ENCODE data around the gene TFIP11. TPM values are rescaled to one million over a fixed set of nuclear protein-coding genes. Genes with fewer than 3 reads are reported as not detected.

TFIP11 gene
- total RNA-seq, 1 experiment from 2014 or later, result 39.8 TPM

GRCh38 chr22:26464312-26464711, 48.0 kb downstream of the TFIP11 start:
- no TSS peak for BruUV-seq (replicated peaks)
- TF ChIP-seq CTCF (IDR thresholded peaks at IDR 0.05; ENCODE audit: unreplicated experiment), result no peak

GRCh38 chr22:26463688-26464087, 48.6 kb downstream of the TFIP11 start:
- CTCF ChIA-PET, result no interaction called here
- no peak overlapping the region for H3K27ac Mint-ChIP-seq (ENCODE audit: unreplicated experiment)

More at GRCh38 chr22:26464312-26464711, 48.0 kb downstream of the TFIP11 start:
- Mint-ChIP-seq H3K4me3 (ENCODE audit: low read depth, unreplicated experiment) (no peak overlapping the region), H3K9me3 (ENCODE audit: low read depth, unreplicated experiment) (no peaks in the 10 kb centered on the region), H3K4me1 (ENCODE audit: low read depth, unreplicated experiment) (no peaks in the 10 kb centered on the region), H3K36me3 (ENCODE audit: insufficient read depth, unreplicated experiment) (peaks cover 51% of the 10 kb centered on the region), H3K27ac (ENCODE audit: unreplicated experiment) (no peak overlapping the region), H3K27me3 (ENCODE audit: unreplicated experiment) (no peaks in the 10 kb centered on the region)
- intact Hi-C loops (cut with micrococcal nuclease; ENCODE audit: unreplicated experiment), result loop anchor here (10.0 kb wide), 1 partner anchor 100 kb away; no protein-coding TSS in a partner anchor
- no peak for DNase-seq
- CTCF ChIA-PET, result no interaction called here

GRCh38 chr22:26463101-26463661, 49.1 kb downstream of the TFIP11 start:
- H3K27ac Mint-ChIP-seq (ENCODE audit: unreplicated experiment), result no peak overlapping the region
- H3K9me3 Mint-ChIP-seq (ENCODE audit: low read depth, unreplicated experiment), result no peaks in the 10 kb centered on the region
- peaks cover 40% of the 10 kb centered on the region for H3K36me3 Mint-ChIP-seq (ENCODE audit: insufficient read depth, unreplicated experiment)
- CTCF ChIA-PET, result interaction anchor here (1.2 to 2.6 kb wide), 2 partner anchors 8 to 65 kb away, joined by 3 to 11 read pairs; no protein-coding TSS in a partner anchor
- intact Hi-C loops (cut with micrococcal nuclease; ENCODE audit: unreplicated experiment), result loop anchor here (10.0 kb wide), 1 partner anchor 98 kb away; no protein-coding TSS in a partner anchor
- no peaks in the 10 kb centered on the region for H3K27me3 Mint-ChIP-seq (ENCODE audit: unreplicated experiment)
- BruUV-seq (replicated peaks), result no TSS peak
- no peak for TF ChIP-seq CTCF (IDR thresholded peaks at IDR 0.05; ENCODE audit: unreplicated experiment)
- no peaks in the 10 kb centered on the region for H3K4me1 Mint-ChIP-seq (ENCODE audit: low read depth, unreplicated experiment)
- no peak overlapping the region for H3K4me3 Mint-ChIP-seq (ENCODE audit: low read depth, unreplicated experiment)
- no peak for DNase-seq

More at GRCh38 chr22:26463688-26464087, 48.6 kb downstream of the TFIP11 start:
- Mint-ChIP-seq H3K36me3 (ENCODE audit: insufficient read depth, unreplicated experiment) (peaks cover 45% of the 10 kb centered on the region), H3K9me3 (ENCODE audit: low read depth, unreplicated experiment) (no peaks in the 10 kb centered on the region), H3K4me3 (ENCODE audit: low read depth, unreplicated experiment) (no peak overlapping the region), H3K27me3 (ENCODE audit: unreplicated experiment) (no peaks in the 10 kb centered on the region), H3K4me1 (ENCODE audit: low read depth, unreplicated experiment) (no peaks in the 10 kb centered on the region)
- BruUV-seq (replicated peaks), result no TSS peak
- TF ChIP-seq CTCF (IDR thresholded peaks at IDR 0.05; ENCODE audit: unreplicated experiment), result no peak
- DNase-seq, result no peak
- intact Hi-C loops (cut with micrococcal nuclease; ENCODE audit: unreplicated experiment), result loop anchor here (10.0 kb wide), 1 partner anchor 99 kb away; no protein-coding TSS in a partner anchor

GRCh38 chr22:26462641-26463040, 49.6 kb downstream of the TFIP11 start:
- BruUV-seq (replicated peaks), result no TSS peak
- DNase-seq, result no peak
- intact Hi-C loops (cut with micrococcal nuclease; ENCODE audit: unreplicated experiment), result loop anchor here (10.0 kb wide), 1 partner anchor 98 kb away; no protein-coding TSS in a partner anchor
- Mint-ChIP-seq H3K36me3 (ENCODE audit: insufficient read depth, unreplicated experiment) (peaks cover 38% of the 10 kb centered on the region), H3K27ac (ENCODE audit: unreplicated experiment) (no peak overlapping the region), H3K27me3 (ENCODE audit: unreplicated experiment) (no peaks in the 10 kb centered on the region), H3K4me1 (ENCODE audit: low read depth, unreplicated experiment) (no peaks in the 10 kb centered on the region), H3K9me3 (ENCODE audit: low read depth, unreplicated experiment) (no peaks in the 10 kb centered on the region), H3K4me3 (ENCODE audit: low read depth, unreplicated experiment) (no peak overlapping the region)
- CTCF ChIA-PET, result interaction anchor here (1.2 to 2.6 kb wide), 3 partner anchors 9 to 98 kb away, joined by 3 to 11 read pairs (median 9); no protein-coding TSS in a partner anchor
- no peak for TF ChIP-seq CTCF (IDR thresholded peaks at IDR 0.05; ENCODE audit: unreplicated experiment)
